Stimulated activated CD4-positive, alpha-beta T cell treated with anti-CD3 and anti-CD28 coated beads, Interleukin-2, amount 100 ng/mL, for 48 hours (primary cell): ENCODE data around the gene TGM5.
"Not testable (repeated sequence)": the region's sequence is repeated elsewhere in the genome, so short reads cannot be mapped to it uniquely, and the experiment has no call there.

Experiments
- DNase-seq, 2 donors: peaks; one replicate each; pipeline ENCODE4 v3.0.0-alpha.2; 2020

Gene TGM5

DNA sequence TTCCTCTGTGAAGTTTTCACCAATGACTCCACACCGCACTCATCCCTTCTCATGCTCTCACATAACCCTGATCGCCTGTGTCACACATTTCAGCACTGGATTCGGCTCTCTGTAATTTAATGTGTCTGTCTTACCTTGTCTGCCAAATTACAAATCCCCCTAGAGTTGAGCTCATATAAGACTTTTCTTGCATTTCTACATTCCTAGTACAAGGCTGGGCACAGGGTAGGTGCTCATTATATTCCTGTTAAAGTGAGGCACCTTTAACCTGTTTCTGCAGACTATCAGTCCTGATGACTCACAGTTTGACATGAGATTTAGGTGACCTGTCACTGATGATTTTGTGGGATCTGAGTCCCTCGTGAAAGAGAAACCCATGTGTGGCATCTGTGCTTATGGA is 22.6 kb downstream of the TGM5 start:
- DNase-seq, result no peak

DNA sequence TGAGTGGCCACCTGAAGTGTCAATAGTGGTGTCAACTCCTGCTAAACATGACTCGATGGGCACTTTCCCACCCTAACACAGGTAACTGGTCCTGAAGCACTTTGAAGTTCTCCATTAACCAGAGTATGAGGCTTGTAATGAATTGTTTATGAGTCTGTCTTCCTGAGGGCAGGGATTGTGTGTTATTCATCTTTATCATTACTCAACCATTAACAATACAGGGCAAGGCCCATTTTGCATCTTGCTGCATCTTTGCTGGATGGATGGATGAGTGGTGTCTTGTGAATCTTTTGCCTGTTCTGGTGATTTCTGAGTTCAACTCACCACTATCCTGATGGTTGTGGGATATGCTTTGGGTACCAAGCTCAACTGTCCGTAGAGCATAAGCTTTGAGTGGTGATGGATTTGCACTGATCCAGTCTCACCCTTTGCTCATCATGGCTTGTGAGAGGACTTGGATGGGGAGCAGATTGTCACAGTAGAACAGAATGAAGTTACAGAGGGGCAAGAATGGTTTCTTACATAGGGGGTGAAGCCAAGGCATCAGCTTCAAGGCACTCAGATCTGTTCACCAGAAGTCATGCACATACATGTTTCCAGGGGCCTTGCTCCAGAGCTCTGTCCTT is 23.6 kb downstream of the TGM5 start:
- no peak for DNase-seq

DNA sequence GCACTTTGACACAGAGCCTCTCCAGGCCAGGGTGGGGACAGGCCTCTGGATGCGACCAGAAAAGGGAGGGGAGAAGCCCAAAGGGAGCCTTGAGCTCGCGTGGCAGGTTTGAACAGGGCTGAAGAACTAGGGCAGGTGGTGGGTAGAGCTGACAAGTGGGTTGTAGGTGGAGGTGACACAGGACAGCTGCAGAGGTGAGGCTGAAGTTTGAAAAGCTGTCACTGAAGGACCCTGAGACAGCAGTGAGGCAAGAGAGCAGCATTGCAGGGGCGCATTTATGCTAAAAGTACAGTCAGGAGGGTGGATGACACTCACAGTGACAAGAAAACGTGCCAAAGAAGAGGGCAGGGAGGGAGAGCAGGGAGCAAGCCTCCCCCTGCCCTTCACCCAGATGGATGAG is 24.1 kb downstream of the TGM5 start:
- DNase-seq, result no peak

DNA sequence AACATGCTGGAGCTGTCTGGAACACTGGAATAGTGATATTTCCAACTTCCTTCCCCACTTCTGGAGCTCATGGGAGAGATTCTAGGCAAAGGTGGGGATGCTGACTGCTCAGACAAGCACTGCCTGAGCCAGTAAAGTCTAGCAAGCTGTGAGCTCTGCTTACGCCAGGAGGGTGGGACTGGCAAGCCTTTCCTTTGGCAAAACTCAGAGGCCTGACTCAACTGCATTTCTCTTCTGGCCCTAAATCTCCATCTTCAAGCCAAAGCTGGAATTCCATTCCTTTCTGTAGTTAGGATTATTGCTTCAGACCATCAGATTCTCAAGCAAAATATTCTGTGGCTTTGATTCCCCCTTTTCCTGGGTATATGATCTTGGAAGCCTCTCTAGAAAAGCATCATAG is 25.6 kb downstream of the TGM5 start:
- DNase-seq, result no peak

DNA sequence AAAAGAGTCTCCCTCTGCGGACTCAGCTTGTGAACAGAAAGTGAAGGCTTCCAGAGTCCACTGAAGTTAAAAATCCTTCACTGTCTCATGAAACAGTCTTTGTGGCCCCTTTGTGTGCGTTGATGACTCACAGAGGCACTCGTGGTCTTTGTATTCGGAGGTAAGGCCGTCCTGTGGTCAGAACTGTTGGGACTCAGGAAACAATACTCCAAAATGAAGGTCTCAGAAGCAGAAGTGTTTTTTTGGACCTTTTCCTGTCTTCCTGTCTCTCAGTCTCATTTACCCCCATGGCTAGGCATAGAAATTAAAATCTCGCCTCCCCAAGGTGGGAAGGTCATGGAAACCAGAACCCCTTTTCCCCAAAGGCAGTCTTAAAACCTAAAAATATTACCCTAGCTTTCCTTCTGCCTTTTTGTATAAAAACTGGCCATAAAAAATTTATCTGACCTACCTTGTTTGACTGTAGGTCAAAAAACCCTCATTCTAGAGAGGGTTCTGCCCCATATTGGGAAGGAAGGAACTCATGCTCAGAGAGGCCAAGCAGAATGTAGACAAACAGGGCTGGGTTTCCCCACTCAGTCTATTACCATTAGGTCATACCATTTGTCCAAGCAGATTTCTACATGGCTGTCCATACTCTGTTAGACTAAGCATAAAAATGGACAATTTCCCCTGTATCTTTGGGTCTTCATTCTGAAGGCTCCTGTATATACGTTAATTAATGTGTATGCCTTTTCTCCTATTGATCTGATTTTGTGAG is 26.8 kb downstream of the TGM5 start:
- no peak for DNase-seq

DNA sequence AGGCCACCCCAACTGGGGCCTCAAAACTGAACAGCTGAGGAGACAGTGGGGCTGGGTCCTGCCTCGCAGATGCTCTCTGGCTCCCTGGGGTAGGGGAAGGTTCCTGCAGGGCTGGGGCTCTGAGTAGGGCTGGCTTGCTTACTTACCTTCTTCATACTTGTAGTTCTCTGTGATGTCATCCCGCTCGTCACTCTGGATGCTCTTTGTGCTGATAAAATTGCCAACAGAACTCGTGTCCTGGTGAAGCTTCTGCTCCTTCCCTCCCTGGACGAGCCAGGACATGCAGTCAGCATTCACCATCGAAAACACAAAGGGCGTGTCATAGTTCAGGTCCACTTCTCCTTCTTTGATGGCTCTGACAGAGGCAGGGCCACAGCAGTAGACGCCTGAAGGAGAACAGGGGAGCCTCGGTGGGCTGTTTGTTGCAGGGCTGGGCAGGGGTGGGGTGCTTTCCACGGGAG is 28.0 kb downstream of the TGM5 start:
- no peak for DNase-seq

DNA sequence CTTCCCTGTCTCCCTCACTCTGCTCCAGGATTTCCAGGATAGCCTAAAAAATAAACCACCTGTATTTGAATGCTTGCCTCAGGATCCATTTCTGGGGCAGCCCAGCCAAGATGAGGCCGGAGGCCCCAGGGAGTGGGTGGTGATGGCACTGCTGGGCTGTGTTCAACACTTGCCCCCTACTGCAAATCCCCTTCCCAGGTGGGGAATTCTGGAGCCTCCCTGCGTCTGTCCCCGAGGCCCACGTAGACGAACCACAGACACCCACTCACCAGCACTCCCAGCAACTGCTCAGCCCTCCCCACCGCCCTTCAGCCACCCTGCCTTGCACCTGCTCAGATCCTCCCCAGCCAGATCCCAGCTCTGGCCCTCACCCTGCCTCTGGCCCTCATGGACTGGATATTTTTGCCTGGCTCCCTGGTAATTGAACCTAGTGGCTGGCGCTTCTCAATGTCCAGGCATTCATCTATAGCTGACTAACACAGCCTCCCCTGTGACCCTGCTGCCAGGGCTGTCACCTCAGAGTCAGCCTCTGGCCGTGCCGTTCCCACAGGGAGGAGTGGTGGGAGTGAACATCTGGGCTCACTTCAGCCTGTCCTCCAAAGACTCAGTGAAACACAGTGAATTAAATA is 28.8 kb downstream of the TGM5 start:
- DNase-seq, result no peak

DNA sequence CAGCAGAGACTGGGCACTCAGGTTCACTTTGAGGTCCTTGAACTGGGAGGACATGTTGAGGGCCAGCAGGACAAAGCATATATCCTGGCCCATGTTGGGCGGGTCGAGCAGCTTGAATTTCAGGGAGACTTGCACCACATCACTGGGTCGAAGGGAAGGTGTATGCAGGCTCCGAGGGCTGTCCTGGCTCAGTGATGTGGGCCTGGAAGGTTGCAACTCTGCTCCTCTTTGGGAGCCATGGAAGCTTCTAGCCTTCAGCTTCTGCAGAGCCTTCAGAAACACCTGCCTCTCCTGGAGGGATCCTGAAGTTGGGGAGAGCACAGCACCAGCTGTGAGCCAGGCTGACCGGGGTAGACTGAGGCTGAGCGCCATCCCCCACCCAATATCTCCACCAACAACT is 31.2 kb downstream of the TGM5 start:
- DNase-seq, result no peak

DNA sequence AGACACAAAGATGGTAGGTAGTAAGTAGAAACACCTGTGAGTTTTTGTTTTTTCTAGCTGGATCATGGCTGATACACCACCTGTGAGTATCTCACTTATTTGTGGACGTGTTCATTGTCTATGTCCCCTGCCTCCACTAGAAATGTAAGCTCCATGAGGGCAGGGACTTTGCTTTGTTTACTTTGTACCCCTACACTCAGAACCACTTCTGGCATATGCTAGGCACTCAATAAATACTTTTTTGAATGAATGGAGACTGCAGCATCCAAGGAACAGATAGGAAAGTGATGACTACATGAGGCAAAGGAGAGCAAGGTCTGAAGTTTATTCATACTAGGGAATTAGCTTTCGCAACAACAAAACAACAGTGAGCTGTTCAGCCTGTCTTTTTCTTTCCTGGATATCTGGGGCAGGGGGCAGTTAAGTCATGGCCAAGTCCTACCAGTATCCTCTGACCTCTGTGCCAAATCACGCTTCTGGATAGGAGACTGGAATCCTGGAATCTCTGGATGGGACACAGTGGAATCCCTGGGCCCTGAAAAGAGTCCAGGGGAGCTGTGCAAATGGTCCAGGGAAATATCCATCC is 34.3 kb downstream of the TGM5 start:
- no peak for DNase-seq

DNA sequence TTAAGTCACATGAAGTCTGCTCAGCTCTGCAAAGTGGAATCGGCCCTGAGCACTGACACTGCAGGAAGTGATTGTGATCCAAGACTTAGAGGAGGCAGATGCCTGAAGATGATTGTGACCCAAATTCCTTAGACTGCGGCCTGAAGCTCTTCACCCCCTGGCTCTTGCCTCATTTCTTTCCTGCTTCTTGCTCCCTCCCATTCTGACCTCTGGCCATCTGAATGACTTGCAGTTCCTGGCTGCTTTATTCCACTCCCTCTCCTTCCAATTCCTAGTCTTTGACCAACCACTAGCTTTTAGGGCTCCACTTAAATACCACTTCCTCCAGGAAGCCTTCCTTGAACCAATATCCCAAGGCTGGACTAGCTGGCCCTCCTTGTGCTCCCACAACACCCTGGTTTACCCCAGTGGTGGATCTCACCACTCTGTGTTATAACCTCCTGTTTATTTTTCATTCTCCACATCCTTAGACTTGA is 36.0 kb downstream of the TGM5 start:
- DNase-seq, result no peak

DNA sequence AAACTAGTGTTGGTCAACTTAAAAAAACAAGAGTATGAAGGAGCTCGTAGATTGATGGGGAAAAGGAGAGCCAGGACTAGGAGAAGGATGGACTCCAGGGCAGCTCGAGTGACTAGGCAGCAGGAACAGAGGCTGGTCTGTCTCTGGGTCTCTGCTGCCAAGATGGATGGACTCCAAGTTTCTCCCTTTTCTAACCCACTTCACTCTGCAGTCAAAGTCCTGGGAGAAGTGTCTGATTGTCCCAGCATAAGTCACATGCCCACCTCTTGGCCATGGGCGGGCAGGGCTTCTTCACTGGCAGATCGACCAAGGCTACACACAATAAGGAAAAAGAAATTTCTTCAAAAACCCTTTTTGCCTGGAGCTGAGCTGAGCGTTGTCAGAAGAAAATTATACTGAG is 36.8 kb downstream of the TGM5 start:
- no peak for DNase-seq

DNA sequence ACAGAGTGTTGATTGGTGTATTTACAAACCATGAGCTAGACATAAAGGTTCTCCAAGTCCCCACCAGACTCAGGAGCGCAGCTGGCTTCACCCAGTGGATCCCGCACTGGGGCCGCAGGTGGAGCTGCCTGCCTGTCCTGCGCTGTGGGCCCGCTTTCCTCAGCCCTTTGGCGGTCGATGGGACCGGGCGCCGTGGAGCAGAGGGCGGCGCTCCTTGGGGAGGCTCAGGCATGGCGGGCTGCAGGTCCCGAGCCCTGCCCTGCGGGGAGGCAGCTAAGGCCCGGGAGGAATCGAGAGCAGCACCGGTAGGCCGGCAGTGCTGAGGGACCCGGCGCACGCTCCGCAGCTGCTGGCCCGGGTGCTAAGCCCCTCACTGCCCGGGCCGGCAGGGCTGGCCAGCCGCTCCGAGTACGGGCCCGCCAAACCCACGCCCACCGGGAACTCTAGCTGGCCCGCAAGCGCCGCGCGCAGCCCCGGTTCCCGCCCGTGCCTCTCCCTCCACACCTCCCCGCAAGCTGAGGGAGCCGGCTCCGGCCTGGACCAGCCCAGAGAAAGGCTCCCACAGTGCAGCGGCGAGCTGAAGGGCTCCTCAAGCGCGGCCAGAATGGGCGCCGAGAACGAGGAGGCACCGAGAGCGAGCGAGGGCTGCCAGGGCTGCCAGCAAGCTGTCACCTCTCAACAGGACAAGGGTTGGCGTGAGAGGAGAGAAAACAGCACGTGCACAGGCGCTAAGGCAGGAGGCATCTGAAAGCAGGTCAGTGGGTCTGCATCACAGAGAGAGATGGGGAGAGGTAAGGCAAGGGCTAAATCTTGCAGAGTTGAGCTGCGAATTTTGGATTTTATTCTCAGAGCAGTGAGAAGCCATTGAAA is 40.1 kb downstream of the TGM5 start:
- DNase-seq, result no peak

DNA sequence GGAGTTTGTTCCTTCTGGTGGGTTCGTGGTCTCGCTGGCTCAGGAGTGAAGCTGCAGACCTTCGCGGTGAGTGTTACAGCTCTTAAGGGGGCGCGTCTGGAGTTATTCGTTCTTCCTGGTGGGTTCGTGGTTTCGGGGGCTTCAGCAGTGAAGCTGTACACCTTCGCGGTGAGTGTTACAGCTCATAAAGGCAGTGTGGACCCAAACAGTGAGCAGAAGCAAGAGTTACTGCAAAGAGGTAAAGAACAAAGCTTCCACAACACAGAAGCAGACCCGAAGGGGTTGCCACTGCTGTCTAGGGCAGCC is 40.8 kb downstream of the TGM5 start:
- DNase-seq, result not testable (repeated sequence)

DNA sequence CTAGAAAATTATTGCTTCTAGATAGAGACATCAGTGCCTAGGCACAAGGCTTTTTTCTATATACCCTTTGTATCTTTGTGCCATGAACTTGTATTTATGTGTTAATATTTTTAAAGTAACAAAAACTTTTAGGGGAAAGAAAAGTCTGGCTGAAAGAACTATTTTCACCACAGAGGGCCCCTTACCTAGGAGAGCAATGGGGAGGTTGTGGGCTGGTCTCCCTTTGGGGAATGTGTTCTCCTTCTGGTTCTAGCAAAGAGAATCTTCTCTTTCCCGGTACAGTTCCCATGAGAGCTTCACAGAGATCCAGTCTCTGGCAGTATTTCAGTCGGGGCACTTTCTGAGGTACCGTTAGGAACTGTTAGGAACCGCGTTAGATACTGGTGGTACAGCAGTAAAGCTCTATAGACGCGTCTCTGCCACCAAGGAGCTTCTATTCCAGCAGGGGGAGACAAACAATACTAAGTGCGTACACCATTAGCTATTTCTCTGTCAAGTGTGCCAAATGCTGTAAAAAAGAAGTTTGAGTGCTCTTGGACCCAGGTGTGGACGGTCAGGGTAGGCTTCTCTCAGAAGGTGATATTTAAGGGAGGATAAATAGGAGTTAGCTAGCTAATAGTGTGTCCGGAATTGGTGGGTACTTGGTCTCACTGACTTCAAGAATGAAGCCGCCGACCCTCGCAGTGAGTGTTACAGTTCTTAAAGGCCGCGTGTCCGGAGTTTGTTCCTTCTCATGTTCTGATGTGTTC is 41.4 kb downstream of the TGM5 start:
- peak in 1 of 2 donors; percentile 30 for DNase-seq

DNA sequence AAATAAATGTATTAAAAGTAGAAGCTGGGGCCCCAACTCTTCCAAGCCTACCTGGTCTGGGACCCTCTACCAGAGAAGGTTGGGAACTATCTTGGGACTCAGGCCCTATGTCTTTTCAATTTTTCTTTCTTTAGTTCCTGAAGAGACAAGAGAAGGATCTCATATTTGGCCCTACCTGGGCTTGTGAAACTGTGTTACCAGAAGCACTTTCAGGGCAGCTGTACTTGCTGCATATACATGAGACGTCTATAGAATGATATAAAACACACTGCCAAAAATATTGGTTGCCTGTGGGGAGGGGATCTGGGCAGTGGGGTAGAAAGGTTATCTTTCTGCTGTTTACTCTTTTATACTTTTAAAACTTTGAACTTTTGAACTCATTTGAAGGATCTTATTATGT is 45.3 kb downstream of the TGM5 start:
- DNase-seq, result no peak

DNA sequence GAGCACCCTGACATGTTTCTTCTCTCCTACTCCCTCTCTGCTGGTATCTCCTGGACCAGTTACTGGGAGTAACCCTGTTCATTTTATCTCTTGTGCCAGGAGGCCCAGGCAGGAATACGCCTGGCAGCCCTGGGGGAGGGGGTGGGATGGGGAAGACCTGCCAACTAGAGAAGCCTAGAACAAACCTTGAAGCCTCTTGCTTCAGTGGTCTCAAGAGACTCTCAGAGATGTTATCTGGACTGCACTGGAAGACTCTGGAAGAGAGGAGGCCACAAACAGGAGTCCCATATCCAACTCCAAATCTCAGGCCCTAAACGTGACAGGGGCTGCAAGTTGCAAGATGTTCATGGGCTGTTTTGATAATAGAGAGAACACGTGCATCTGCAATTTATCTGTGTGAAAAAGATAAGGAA is 45.7 kb downstream of the TGM5 start, which contains the start of gene EPB42:
Gene EPB42, minus strand, starts transcription at position 28 of the 413 bp plus-strand sequence. CDS start 193 bp downstream, outside the sequence.
- DNase-seq, result no peak

DNA sequence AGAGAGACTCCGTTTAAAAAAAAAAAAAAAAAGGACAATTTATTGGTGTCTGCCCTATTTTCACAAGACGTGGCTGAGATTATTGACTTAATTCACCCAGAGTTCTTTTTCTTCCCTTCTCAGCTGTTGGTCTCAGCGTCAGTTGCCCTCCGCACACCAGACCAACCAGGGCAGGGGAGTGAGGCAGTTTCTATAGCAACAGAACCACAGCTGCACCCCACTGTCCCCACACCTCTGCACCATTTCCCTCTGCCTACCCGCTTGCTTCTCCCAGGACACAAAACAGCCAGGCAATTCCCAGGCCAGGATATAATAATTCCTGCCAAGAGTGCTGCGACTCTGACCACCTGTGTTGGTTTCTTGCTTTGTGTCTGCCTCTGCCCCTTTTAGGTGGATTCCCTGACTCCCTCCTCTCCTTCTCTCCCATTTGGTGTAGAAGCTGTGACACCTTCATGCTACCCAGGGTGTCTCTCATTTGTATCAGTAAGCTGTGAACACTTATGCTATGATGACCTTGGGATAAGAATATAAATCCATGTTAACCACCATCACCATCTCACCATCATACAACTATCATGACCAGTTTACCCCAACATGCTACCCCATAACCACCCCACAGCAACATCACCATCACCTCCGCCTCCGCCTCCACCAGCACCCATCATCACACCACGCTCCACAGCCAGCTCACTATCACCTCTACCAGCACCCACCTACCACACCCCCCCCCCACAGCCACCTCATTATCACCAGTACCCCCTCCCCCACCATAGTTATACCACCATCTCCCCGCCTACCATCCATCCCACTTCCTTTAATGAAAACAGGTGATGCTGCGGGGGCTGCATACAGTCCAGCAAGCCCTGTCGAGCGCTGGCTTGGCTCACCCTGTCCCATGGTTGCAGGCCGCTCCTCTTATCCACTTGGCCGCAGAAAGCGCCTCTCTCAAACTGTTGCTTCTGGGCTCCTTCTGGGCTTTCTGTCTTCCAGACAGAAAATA is 46.5 kb downstream of the TGM5 start:
- no peak for DNase-seq

DNA sequence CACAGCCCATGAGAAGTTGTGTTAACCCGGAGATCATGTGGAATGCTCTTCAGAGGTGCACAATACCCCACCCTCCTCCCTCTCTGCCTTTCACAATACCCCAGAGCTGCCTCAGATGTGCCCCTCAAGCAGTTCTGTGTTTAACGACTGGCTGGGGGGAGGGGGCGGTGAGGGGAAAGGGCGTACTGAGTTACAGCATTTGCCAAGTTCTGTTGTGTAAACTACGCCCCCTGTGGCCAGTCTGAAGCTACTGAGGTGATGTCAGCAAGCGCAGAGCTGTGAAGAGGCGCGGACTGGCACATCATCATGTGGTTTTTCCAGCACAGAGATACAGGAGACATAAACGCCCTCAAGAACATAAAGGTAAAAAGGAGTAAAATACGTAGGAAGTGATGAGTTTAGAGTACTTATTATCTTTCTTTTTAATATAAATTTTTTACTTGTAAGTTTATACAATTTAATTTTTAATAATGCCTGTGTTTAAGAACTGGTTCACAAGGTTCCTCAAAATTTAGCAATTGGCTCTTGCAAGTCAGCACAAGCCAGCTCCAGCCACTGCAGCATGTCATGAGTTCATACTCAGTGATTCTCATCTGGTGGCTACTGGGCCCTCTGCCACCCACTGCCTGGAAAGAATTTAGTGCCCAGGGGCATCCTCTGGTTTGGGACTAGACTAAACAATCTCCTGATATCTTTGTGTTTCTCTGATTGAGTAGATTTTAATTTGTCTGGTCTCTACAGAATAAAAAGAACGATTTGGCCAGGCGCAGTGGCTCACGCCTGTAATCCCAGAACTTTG is 47.6 kb downstream of the TGM5 start:
- no peak for DNase-seq

DNA sequence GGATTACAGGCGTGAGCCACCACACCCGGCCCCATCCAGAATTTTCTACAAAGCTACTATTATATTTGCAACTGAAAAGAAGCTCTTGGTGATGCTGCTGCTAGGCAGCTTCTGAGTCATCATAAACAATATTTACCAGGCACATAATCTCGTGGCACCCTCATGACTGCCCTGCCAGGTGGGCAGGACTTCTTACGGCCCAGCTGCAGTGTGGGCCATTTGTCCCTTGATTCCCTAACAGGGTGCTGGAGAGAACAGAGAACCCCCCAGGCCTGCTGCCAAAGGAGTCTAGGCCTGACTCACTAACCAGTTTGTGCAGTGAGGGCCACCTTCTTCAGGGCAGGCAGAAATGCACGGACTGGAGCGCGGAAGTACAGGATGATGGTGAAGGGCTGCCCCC is 50.8 kb downstream of the TGM5 start:
- DNase-seq, result no peak
